Measurements from ENCODE around the gene PROKR1.
"Not testable (repeated sequence)": the region's sequence is repeated elsewhere in the genome, so short reads cannot be mapped to it uniquely, and the experiment has no call there.

The PROKR1 gene

GRCh38 chr2:68643011-68643873, at the start of gene PROKR1:
Gene PROKR1 (plus strand): TSS chr2:68643579. CDS start chr2:68645822, 2,243 bp downstream.
- DNase-seq, result no peak

GRCh38 chr2:68594041-68594440, 49.3 kb upstream of the PROKR1 start:
- no peak for DNase-seq

GRCh38 chr2:68594674-68595492, 48.5 kb upstream of the PROKR1 start:
- DNase-seq, result no peak

GRCh38 chr2:68595493-68595785, 47.9 kb upstream of the PROKR1 start:
- DNase-seq, result not testable (repeated sequence)

GRCh38 chr2:68600495-68600894, 42.9 kb upstream of the PROKR1 start:
- DNase-seq, result not testable (repeated sequence)

GRCh38 chr2:68603059-68603458, 40.3 kb upstream of the PROKR1 start:
- DNase-seq, result no peak

GRCh38 chr2:68604077-68604476, 39.3 kb upstream of the PROKR1 start:
- no peak for DNase-seq

GRCh38 chr2:68605939-68606338, 37.4 kb upstream of the PROKR1 start:
- no peak for DNase-seq

GRCh38 chr2:68606759-68607158, 36.6 kb upstream of the PROKR1 start:
- no peak for DNase-seq

- DNase-seq, result no peak
These were observed 35.5 kb upstream of the PROKR1 start for GRCh38 chr2:68607837-68608236.

- DNase-seq, result no peak
These were observed 30.4 kb upstream of the PROKR1 start for GRCh38 chr2:68612765-68613519.

GRCh38 chr2:68620772-68621171, 22.6 kb upstream of the PROKR1 start:
- no peak for DNase-seq

GRCh38 chr2:68623820-68624219, 19.6 kb upstream of the PROKR1 start:
- DNase-seq, result no peak

- DNase-seq, result no peak
These were observed 15.8 kb upstream of the PROKR1 start for GRCh38 chr2:68627615-68628014.

GRCh38 chr2:68632021-68632420, 11.4 kb upstream of the PROKR1 start:
- no peak for DNase-seq

GRCh38 chr2:68637047-68637446, 6.3 kb upstream of the PROKR1 start:
- no peak for DNase-seq

- no peak for DNase-seq
These were observed 601 bp downstream of the PROKR1 start for GRCh38 chr2:68643874-68644485.

- no peak for DNase-seq
These were observed 2.1 kb downstream of the PROKR1 start for GRCh38 chr2:68645523-68645922.

GRCh38 chr2:68646303-68646702, 2.9 kb downstream of the PROKR1 start:
- DNase-seq, result no peak

GRCh38 chr2:68650645-68651044, 7.3 kb downstream of the PROKR1 start:
- no peak for DNase-seq

- no peak for DNase-seq
These were observed 9.7 kb downstream of the PROKR1 start for GRCh38 chr2:68653034-68653433.

- no peak for DNase-seq
These were observed 10.2 kb downstream of the PROKR1 start for GRCh38 chr2:68653538-68653982.

GRCh38 chr2:68658266-68658665, 14.9 kb downstream of the PROKR1 start:
- no peak for DNase-seq
